GM12801 (cell line): ENCODE measurements around the gene PTAR1.

ENCODE experiments used
- TF ChIP-seq, protein P1 (sequence below): IDR thresholded peaks from one replicate; pipeline ENCODE4 v1.5.1; 2011; ENCODE audit warnings: control low read depth; ENCODE audit not compliant: insufficient read length; ENCODE audit errors: extremely low read depth

Gene PTAR1

DNA sequence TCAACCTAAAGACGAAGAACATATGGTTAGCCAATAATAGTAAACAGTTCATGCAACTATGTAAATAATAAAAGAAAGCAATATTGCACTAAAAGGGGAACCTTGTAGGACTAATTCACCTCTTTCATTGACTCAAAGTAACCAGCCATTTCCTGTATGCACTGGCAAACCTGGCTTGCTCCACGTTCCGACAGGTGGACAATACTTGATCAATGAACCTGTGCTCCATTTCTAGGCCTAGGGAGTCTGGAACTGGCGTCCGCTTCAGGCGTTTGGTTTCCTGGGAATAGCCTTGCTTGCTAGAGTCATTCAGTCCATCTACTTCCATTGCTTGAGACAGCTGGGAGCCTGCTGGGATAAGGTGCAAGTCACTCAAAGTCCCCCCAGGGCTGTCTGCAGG is 41.6 kb downstream of the PTAR1 start:
- TF ChIP-seq, protein P1, sequence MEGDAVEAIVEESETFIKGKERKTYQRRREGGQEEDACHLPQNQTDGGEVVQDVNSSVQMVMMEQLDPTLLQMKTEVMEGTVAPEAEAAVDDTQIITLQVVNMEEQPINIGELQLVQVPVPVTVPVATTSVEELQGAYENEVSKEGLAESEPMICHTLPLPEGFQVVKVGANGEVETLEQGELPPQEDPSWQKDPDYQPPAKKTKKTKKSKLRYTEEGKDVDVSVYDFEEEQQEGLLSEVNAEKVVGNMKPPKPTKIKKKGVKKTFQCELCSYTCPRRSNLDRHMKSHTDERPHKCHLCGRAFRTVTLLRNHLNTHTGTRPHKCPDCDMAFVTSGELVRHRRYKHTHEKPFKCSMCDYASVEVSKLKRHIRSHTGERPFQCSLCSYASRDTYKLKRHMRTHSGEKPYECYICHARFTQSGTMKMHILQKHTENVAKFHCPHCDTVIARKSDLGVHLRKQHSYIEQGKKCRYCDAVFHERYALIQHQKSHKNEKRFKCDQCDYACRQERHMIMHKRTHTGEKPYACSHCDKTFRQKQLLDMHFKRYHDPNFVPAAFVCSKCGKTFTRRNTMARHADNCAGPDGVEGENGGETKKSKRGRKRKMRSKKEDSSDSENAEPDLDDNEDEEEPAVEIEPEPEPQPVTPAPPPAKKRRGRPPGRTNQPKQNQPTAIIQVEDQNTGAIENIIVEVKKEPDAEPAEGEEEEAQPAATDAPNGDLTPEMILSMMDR, result no peak

- TF ChIP-seq, protein P1, result no peak
Measured at GRCh38 chr9:69715825-69716224, 44.0 kb downstream of the PTAR1 start.

GRCh38 chr9:69715096-69715495 is 44.7 kb downstream of the PTAR1 start:
- TF ChIP-seq, protein P1, result no peak

GRCh38 chr9:69697475-69697874 is 62.3 kb downstream of the PTAR1 start:
- TF ChIP-seq, protein P1, result no peak

DNA sequence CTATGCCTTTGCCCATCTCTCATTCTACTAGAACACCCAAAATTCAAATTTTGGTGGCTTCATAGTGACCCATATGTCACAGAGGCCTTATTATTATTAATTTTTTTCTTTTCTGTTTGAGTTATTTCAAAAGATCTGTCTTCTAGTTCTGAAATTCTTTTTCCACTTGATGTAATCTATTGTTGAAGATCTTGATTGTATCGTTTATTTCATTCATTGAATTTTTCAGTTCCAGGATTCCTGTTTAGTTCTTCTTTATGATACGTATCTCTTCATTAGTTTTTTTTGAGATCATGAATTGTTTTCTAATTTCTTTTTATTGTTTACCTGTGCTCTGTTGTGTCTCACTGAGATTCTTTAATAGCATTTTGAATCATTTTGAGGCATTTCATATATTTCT is 63.0 kb downstream of the PTAR1 start:
- TF ChIP-seq, protein P1, result no peak

DNA sequence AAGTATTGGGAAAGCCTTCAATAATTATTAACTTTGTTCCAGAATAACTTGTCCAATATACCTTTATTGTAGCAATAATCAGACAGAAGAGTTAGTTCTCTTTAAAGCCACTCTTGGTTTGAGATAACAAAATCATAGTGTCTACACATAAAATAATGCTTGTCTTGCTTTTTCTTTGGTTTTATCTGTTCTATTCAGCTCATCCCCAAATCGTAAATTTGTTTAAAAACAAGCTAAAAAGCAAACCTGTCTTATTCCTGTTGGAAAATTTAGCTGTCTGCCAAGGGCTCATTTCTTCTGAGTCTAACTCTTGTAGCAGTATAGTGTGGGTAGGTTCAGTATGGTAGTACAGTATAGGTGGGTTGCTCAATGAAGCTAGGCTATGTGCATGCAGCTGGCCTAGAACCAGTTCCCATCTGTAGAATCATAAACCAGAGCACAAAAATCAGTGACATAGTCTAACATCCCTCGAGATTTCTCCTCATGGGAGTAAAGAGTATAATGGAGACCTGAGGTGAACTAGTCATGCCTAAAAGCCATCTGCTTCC is 69.7 kb downstream of the PTAR1 start:
- TF ChIP-seq, protein P1, result no peak

DNA sequence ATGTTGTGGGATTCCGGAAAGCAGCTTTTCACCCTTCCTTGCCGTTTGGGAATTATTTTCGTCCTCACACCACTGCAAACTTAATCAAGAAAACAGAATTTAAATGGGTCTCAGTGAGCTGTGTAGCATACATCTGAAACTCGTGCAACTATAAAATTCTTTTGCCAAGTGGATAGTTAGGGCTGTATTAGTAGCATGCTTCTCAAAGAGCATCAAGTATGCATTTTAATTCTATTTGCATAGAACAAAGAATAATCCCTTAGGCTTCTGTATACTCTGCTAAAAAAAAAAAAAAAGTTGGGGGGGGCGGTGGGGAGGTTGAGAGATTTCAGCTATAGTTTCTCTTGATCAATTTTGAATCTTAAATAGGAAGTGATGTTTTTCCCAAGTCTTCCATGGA is 75.9 kb downstream of the PTAR1 start:
- TF ChIP-seq, protein P1, result no peak
